C4-2B (cell line): ENCODE measurements around the gene NPLOC4.

ENCODE experiments used
- H3K27ac ChIP-seq: fragments of 450-650 bp; 2 replicates; pipeline ENCODE4 v1.5.1; 2017
- CTCF ChIP-seq: fragments of 450-650 bp; conservative IDR thresholded peaks from 2 replicates; pipeline ENCODE4 v1.5.1; 2017; ENCODE audit warnings: mild to moderate bottlenecking
- ZFX ChIP-seq: fragments of 450-650 bp; IDR thresholded peaks from 2 replicates; pipeline ENCODE4 v1.6.1; 2017

NPLOC4 gene

DNA sequence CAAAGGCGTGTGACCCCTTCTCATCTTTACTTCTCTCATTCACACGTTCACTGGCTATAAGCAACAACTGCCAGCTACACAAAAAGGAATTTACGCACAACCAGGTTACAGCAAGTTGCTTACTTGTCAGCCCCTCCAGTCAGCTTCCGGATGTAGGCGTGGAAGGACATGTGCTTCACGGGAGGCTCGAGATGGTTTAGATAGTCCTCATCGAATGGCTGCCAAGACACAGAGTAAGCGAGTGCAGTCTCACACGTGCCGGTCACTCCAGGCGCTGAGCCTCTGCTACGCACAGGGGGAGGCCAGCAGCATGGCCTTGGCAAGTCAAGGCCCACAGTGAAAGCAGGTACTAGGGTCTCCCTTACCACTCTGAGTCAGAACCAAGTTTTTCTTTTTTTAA lies 28.3 kb downstream of the NPLOC4 start:
- TF ChIP-seq ZFX (no peak), CTCF (no peak)
- no peak overlapping the region for H3K27ac ChIP-seq

DNA sequence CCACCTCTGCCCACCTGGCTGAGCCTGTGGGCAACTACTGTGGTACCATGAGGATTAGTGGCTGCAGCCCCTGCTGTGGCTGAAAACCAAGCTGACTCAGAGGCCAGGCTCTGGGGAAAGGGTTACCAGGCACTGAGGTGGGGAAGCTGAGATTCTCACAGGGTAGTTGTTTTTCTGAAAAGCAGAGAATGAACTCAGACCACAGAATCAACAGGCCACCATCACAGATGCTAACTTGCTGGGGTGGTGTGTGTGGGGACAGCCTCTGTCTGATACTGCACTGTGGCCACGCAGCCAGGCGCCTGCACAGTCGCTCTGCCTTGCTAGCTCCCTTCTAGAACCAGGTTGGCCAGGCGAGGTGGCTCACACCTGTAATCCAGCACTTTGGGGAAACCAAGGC lies 28.8 kb downstream of the NPLOC4 start:
- H3K27ac ChIP-seq, result no peak overlapping the region
- no peak for TF ChIP-seq ZFX
- no peak for TF ChIP-seq CTCF

DNA sequence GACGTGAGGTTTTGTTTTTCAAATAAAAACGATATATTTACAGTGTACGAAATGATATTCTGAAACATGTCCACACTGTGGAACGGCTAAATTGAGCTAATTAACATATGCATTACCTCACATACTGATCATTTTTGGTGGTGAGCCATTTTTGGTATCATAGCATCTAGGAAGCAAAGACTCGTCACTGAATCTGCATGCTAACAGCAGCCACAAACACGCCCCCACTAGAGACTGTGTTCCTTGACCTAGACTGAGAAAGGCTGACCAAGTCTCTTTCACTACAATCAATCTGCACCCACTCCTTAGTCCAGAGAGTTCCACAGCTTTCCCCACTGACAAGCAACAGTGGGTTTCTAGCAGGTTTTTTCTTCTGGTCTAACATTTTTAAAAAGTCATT lies 29.5 kb downstream of the NPLOC4 start:
- H3K27ac ChIP-seq, result no peak overlapping the region
- TF ChIP-seq CTCF, result no peak
- no peak for TF ChIP-seq ZFX

DNA sequence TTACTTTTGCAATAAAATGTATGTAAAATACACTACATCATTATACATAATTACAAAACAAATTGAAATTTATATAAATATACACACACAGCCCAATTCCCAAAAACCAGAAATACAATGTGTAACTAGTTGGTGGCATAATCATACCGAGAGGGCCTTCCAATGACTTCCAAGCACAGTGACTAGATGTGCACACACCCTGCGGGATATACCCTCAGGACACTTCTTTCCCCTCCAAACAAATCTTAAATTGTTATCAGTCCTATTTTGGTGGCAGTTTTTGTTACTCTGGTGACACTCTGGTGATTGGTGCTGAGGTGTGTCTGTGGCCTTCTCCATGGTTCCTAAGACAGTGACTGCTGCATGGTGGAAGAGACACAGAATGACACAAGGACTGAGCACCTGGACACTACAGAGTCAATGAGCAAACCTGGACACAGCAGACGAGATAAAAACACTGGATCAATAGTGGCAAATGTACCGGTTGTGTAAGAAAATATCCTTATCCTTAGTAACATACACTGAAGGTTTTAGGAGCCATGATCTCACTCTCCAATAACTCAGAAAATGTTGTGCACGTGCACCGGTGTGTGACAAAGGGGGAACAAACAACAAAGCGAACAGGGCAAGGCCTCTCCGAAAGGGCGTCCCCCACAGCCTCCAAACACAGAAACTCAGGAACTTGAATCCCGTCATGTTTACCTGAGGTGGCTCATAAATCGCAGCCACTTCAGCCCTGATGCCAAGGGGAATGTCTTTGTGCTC lies 32.9 kb downstream of the NPLOC4 start:
- TF ChIP-seq ZFX (no peak), CTCF (no peak)
- H3K27ac ChIP-seq, result no peak overlapping the region

DNA sequence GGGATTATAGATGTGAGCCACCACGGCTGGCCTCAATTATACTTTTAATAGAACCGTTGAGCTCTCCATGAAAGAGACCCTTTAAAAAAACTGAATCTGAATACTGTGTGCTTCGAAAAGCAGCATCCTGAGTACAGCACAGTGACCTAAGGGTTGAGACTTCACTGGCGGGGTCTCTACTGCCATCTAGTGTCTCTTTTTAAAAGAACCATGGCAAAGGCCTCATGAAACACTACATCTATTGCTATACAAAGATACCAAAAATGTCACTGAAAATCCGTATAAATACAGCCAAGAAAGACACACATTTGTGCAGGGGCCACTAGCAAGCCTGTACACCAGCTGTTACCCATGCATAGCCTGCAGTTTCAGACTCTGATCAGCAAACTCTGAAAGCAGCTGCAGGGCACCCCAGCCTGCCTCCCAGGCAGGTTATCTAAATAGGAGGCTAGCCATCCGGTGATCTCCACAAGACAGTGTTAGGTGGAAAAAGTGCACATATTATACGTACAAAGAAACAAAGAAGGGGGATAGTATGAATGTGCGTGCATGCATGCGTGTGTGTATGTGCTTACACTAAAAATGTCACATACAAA lies 35.3 kb downstream of the NPLOC4 start:
- TF ChIP-seq CTCF, result peak; percentile 95
- no peak for TF ChIP-seq ZFX
- no peak overlapping the region for H3K27ac ChIP-seq

DNA sequence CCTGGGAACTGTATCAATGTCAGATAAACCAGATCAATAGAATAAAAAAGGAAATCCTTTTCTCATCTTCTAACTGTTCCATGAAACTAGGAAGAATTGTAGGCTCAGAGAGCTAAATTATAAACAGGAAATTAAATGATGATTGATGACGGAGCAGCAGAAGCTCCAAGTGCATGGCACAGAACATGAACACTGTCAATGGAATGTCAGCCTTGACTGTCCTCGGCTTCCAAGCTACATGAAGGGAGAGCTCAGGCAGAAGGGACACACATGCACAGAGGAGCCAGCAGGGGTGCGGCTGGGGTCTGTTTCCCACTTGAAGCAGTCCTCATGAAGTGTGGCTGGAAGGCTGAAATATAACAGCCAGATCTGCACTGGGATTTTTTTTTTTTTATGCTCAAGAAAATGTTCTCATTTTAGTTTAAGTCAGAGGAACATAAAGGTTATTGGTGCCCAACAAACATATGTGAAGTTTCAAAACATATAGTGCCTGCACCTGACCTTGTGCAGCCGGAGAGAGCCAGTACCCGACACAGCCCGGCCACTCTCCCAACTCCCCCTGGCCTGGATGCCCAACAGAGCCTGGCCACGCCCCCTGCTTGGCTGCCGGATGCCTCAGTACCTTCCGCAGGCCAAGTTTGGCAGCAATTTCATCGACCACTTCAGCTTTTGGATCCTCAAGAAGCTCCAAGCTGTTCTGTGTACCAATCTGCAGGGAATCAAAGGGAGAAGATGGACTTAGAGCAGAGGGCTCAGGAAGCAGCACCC lies 37.0 kb downstream of the NPLOC4 start:
- no peak overlapping the region for H3K27ac ChIP-seq
- TF ChIP-seq CTCF (no peak), ZFX (no peak)
